A673 (cell line): ENCODE data around the gene RNF41. TPM values are rescaled to one million over a fixed set of nuclear protein-coding genes. Genes with fewer than 3 reads are reported as not detected.

Source experiments
- BruUV-seq: library from RNA; stranded (reverse); fragments of 400-500 nt; replicated peaks from 2 replicates; lab custom pipeline; 2021; lab: Mats Ljungman, UMichigan
- CTCF ChIA-PET: fragments of 300-600 bp; sonication (Branson Sonifier 250); formaldehyde crosslinking; loops from one replicate; lab custom pipeline; 2022; ENCODE audit warnings: antibody characterized with exemption; lab: Charles Lee
- POLR2A ChIA-PET: fragments of 300-600 bp; sonication (Branson Sonifier 250); formaldehyde crosslinking; loops from one replicate; lab custom pipeline; 2022; ENCODE audit warnings: antibody characterized with exemption; ENCODE audit not compliant: low non-redundant PET; lab: Charles Lee
- DNase-seq: peaks from one replicate; pipeline ENCODE4 v3.0.0-alpha.2; 2015; ENCODE audit warnings: low spot score
- H3K27ac ChIP-seq: fragments of 200-600 bp; sonication (generic); 2 replicates; pipeline ENCODE4 v1.5.1; 2016; ENCODE audit warnings: mixed run types, low read depth, mild to moderate bottlenecking, mixed read lengths, antibody characterized with exemption, low read length; ENCODE audit not compliant: poor library complexity, severe bottlenecking
- H3K27me3 ChIP-seq: fragments of 200-600 bp; sonication (generic); replicated peaks from 2 replicates; pipeline ENCODE4 v1.6.1; 2017; ENCODE audit warnings: mixed run types, low read depth, mild to moderate bottlenecking, mixed read lengths, antibody characterized with exemption, low read length; ENCODE audit not compliant: insufficient read depth, poor library complexity
- H3K36me3 ChIP-seq: fragments of 200-600 bp; sonication (generic); 2 replicates; pipeline ENCODE4 v1.6.1; 2016; ENCODE audit warnings: mixed run types, mild to moderate bottlenecking, mixed read lengths, antibody characterized with exemption, low read length; ENCODE audit not compliant: insufficient read depth, poor library complexity, severe bottlenecking
- H3K4me1 ChIP-seq: fragments of 200-600 bp; sonication (generic); 2 replicates; pipeline ENCODE4 v1.6.1; 2017; ENCODE audit warnings: mixed run types, mild to moderate bottlenecking, mixed read lengths, antibody characterized with exemption, low read length; ENCODE audit not compliant: insufficient read depth, poor library complexity, severe bottlenecking
- H3K4me3 ChIP-seq: fragments of 200-600 bp; sonication (generic); 2 replicates; pipeline ENCODE4 v1.5.1; 2016; ENCODE audit warnings: low read depth, mixed run types, mild to moderate bottlenecking, mixed read lengths, low read length; ENCODE audit not compliant: poor library complexity, severe bottlenecking
- H3K9me3 ChIP-seq: fragments of 200-600 bp; sonication (generic); 2 replicates; pipeline ENCODE4 v1.6.1; 2016; ENCODE audit warnings: mixed run types, low read depth, mild to moderate bottlenecking, mixed read lengths, antibody characterized with exemption, low read length; ENCODE audit not compliant: poor library complexity, severe bottlenecking
- EZH2 ChIP-seq: fragments of 200-600 bp; sonication (generic); IDR thresholded peaks from 2 replicates; pipeline ENCODE4 v1.6.1; 2017; ENCODE audit warnings: borderline replicate concordance, low read depth, mild to moderate bottlenecking, mixed read lengths, antibody characterized with exemption, low read length; ENCODE audit not compliant: poor library complexity, severe bottlenecking
- intact Hi-C: fragments of 100-400 bp; cut with micrococcal nuclease; formaldehyde crosslinking; loops from one replicate; pipeline ENCODE4 v1.10.0; 2022; ENCODE audit not compliant: unreplicated experiment
- total RNA-seq: library from RNA; stranded (reverse); gene quantifications from 2 replicates; pipeline ENCODE4 v1.2.3, GENCODE V29; 2021
- TF ChIP-seq, protein P1 (sequence below): fragments of 300-800, 200-600 bp; sonication (generic); conservative IDR thresholded peaks from 2 replicates; pipeline ENCODE4 v1.5.1; 2017; ENCODE audit warnings: low read depth, mild to moderate bottlenecking, antibody characterized with exemption, low read length, moderate library complexity, mixed read lengths

Gene RNF41
- total RNA-seq, 1 experiment from 2014 or later: 48.1 TPM

DNA sequence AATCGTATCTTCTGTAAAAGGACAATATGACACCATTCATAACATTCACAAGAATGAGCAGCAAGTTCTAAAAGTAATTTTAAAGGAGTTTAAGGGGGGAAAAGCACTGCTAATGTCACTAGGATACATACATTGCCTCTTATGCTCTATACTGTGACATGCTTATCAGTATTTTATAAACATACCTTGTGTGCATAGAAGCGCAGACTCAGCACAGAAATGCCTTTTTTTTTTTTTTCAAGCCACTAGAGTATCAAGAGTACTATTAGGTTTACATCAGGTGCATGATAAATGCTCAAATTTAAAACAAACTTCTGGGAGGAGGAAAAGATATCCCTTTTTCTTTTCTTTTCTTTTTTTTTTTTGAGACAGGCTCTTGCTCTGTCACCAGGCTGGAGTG is 18.9 kb downstream of the RNF41 start:
- POLR2A ChIA-PET: no interaction called here
- BruUV-seq: no TSS peak
- no peak overlapping the region for H3K4me3 ChIP-seq
- peaks cover 24% of the 10 kb centered on the region for H3K36me3 ChIP-seq
- no peaks in the 10 kb centered on the region for H3K9me3 ChIP-seq
- TF ChIP-seq EZH2: no peak
- TF ChIP-seq, protein P1, sequence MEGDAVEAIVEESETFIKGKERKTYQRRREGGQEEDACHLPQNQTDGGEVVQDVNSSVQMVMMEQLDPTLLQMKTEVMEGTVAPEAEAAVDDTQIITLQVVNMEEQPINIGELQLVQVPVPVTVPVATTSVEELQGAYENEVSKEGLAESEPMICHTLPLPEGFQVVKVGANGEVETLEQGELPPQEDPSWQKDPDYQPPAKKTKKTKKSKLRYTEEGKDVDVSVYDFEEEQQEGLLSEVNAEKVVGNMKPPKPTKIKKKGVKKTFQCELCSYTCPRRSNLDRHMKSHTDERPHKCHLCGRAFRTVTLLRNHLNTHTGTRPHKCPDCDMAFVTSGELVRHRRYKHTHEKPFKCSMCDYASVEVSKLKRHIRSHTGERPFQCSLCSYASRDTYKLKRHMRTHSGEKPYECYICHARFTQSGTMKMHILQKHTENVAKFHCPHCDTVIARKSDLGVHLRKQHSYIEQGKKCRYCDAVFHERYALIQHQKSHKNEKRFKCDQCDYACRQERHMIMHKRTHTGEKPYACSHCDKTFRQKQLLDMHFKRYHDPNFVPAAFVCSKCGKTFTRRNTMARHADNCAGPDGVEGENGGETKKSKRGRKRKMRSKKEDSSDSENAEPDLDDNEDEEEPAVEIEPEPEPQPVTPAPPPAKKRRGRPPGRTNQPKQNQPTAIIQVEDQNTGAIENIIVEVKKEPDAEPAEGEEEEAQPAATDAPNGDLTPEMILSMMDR: no peak
- H3K27me3 ChIP-seq: no peaks in the 10 kb centered on the region
- intact Hi-C loops: no loop called here
- CTCF ChIA-PET: no interaction called here
- DNase-seq: no peak
- peaks cover 5% of the 10 kb centered on the region for H3K4me1 ChIP-seq
- H3K27ac ChIP-seq: no peak overlapping the region

DNA sequence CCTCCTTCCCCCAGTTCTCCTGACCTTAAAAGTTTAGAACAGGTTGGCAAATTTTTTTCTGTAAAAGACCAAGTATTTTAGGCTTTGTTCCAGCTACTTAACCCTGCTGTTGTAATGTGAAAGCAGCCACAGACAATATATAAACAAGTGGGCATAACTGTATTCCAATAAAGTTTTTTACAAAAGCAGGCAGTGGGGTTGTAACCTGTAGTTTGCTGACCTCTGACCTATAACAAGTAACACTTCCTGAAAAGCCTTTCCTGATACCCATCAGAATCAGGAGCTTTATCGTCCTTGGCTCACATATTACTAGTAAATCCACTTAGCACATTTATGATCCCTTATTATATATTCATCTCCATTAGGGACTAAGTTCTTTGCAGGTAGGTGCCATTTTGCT is 19.4 kb downstream of the RNF41 start:
- BruUV-seq: no TSS peak

DNA sequence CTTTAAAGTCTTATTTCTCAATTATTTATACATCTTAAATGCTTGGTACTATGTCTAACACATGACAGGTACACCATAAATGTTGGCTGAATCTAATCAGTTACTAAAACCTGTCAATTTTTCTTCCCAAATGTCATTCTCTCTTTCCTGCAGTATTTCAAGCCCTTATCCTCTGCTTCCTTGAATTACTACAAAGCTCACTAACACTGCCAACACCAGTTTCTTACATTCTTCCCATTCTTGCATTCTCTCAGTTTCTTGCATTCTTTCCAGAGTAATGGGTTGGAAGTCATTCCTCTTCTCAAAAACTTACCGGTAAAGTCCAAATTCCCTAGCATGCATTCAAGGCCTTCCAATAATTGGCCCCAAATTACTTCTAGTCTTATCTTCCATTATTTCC is 22.9 kb downstream of the RNF41 start:
- no peak for DNase-seq
- Histone ChIP-seq H3K27me3 (no peaks in the 10 kb centered on the region), H3K4me3 (no peak overlapping the region), H3K4me1 (peaks cover 9% of the 10 kb centered on the region), H3K36me3 (no peaks in the 10 kb centered on the region), H3K27ac (no peak overlapping the region), H3K9me3 (no peaks in the 10 kb centered on the region)
- no TSS peak for BruUV-seq
- intact Hi-C loops: no loop called here
- CTCF ChIA-PET: interaction anchor here (0.6 to 0.8 kb wide), 2 partner anchors 9 to 28 kb away, joined by 3 read pairs; partner anchors contain the start of gene SMARCC2
- TF ChIP-seq EZH2: no peak
- TF ChIP-seq, protein P1: no peak
- POLR2A ChIA-PET: no interaction called here

More for the DNA sequence above, 19.4 kb downstream of the RNF41 start:
- intact Hi-C loops: no loop called here
- no peaks in the 10 kb centered on the region for H3K9me3 ChIP-seq
- peaks cover 5% of the 10 kb centered on the region for H3K4me1 ChIP-seq
- peaks cover 20% of the 10 kb centered on the region for H3K36me3 ChIP-seq
- CTCF ChIA-PET: no interaction called here
- TF ChIP-seq, protein P1: no peak
- TF ChIP-seq EZH2: no peak
- no peak for DNase-seq
- POLR2A ChIA-PET: no interaction called here
- no peak overlapping the region for H3K27ac ChIP-seq
- H3K4me3 ChIP-seq: no peak overlapping the region
- H3K27me3 ChIP-seq: no peaks in the 10 kb centered on the region
